Stromal cell of bone marrow (primary cell): ENCODE results near the gene ZNF98.

Source experiments
- DNase-seq: peaks from one replicate; pipeline ENCODE4 v3.0.0-alpha.2; 2012; ENCODE audit warnings: low read depth

Gene ZNF98

DNA sequence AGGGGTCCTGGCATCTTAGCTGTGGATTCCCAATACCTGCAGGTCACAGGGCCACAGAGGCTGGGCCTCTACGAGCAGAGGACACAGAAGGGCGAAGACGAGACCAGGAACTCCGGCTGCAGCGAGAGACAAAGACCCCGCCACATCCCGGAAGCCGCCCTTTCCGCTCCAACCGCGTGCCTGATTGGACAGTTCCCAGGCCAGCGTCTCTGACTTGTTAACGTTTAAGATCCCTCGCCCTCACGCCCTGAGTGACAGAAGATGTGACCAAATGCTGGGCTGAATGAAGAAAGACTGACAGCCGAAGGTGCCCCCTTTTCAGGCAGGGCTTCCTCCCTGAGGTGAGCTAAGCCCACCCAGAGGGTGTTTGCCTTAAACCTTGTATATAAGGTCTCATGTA is at the start of gene ZNF98:
Gene ZNF98 (minus strand): TSS at position 136 of the 400 bp plus-strand sequence. CDS start 122 bp downstream, at position 14.
- no peak for DNase-seq

DNA sequence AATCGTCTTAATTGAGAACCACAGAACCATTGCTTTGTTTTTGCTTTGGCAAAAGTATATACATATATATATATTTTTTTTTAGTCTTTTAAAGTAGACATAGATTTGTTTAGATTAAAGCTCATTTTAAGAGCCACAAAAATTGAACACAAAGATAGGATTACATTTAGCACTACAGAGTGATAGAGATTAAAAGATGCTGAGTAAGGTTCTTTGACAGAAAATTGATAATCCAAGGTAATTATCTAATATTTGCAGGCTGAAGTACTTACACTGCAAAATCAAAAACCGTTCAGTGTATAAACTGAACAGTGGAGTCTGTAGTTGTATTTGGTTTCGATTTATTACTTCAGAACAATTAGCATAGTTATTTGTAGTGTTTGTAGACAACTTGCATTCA is 24.5 kb upstream of the ZNF98 start:
- DNase-seq: no peak

DNA sequence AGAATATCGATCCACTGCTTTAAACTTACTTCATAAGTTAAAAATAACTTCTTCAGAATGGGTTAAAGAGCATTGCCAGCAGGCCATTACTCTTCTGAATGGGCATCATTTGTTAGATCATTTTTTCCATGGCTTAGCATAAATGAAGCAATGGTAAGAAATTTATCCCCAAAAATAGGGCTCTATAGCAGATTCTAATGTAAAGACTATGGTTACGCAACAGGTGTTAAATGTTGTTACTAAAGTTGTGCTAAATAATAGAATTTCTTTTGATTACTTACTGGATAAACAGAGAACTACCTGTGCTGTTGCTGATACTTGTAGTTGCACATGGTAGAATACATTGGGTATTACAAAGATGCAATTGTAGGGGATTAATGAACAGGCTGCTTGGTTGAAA is 15.9 kb upstream of the ZNF98 start:
- DNase-seq: no peak

DNA sequence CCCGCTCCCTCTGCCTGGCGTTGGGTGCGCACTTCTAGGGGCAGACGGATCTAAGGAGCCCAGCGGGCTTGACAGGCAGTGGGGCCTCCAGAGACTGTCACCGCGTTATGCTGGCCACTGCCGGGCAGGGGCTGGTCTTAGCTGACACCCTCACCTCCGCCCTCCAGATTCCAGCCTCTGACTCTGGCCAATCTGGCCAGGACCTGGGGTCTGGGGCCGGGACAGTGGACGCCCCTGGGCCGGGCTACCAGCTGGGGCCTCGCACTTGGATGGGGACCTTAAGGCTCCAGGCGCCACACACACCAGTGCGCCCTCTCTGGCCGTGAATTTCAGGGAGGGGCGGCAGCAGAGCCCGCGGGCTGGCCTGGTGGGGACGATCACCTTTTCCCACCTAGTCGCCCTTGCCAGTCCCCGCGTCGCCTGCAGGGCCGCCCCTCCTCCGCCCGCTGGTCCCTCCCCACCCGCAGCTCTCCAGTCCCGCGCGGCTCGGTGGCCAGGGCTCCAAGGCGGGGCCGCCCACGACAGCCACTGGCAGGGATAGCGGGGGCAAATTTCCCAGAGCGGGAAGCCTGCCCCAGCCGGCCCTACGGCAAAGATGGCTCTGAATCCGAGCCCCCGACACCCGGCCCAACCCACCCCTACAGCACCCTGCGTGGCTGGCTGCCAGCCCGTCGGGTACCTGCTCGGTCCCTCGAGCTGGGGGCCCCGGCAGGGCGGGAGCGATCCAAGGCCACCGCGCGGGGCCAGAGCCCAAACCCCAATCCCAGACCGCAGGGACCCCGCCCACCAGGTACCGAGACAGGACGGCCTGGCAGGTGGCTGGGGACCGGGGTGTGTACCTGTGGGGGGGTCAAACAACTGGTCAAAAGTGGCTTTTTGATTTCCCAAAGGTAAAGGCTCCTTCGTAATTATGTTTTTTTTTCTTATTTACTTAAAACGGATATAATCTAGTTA is 6.1 kb upstream of the ZNF98 start:
- DNase-seq: no peak

DNA sequence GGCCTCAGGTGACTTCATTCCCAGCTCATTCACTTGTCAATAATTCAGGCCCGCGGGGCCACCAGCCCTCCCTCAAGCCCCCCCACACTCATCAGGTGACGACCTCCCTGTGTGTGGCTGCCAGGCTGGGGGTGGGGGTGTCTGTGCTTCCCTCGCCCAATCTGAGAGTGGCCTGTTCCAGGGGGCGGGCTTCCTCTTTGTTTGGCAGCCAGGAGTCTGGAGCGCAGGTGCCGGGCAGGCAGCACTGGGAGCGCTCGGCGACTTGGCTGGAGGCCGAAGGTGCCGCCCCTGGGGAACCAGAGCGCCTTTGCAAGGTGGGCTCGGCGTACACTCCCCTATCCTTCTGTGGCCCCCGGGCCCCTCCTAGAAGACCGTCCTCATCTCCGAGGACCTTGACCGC is 5.4 kb upstream of the ZNF98 start:
- no peak for DNase-seq

DNA sequence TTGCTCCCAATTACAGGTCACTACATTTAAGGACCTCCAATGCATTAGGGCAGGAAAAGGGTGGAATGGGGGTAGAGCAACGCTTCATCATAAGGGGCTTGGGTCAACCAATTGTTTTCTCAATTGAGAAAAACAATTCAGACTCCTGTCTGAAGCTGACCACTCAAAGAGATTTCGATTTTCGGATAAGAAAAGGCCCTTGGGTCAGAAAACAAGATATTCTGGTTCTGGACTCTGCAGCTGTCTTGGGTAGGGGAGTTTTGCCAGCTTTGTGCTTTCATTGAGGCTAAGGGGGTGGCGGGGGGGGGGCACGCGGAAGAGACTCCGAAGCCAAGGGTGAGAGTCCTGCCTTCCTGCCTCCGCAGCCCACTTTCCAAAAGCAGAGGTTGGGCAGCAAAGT is 4.8 kb upstream of the ZNF98 start:
- DNase-seq: no peak

DNA sequence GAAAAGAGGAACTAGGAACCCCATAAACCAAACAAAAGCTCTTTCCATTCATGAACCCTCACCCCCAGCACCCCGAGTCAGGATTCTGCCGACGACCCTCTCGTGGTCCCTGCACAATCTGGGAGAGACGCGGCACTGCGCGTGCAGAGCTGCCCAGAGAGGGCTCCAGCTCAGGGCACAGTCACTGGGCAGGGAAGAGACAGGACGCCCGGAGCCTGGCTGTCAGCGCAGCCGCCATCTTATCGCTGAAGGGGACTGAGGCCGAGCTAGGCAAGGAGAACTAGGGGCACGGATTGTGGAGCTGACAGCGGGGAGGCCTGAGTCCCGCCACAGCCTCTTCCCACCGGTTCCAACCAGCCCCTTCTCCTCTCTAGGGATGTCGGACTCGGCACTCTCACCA is 349 bp downstream of the ZNF98 start:
- DNase-seq: no peak

DNA sequence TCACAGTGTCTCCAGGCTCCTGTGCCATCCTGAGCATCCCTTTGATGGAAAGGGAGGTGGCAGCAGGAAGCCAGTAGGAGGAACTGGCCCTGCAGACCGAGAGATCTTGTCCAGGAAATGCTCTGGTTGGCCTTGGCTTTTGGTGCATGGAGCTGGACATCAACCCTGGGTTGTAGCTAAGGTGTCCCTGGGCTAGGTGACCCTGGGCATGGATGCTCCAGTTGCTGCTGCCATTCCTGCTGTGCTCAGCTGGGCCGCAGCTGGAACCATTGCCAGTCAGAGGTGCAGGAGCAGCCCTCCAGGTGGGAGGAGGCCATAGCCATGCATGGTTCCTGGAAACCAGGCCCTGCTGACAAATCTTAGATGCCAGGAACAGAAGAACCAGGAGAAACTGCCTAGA is 67.5 kb downstream of the ZNF98 start:
- DNase-seq: no peak
